D721Med (cell line): Measurements from ENCODE around the gene LMX1A.

Experiments
- DNase-seq: peaks from one replicate; pipeline ENCODE4 v3.0.0; 2011; ENCODE audit warnings: low spot score; ENCODE audit not compliant: insufficient read length
- FAIRE-seq: peaks from 2 replicates; lab custom pipeline; 2011; peaks lifted over from hg19 to GRCh38; lab: Jason Lieb, UNC
- TF ChIP-seq, protein P1 (sequence below): IDR thresholded peaks from 2 replicates; pipeline ENCODE4 v1.5.1; 2012; ENCODE audit warnings: mild to moderate bottlenecking, control low read depth; ENCODE audit not compliant: insufficient read depth; ENCODE audit errors: missing control alignments

LMX1A gene

DNA sequence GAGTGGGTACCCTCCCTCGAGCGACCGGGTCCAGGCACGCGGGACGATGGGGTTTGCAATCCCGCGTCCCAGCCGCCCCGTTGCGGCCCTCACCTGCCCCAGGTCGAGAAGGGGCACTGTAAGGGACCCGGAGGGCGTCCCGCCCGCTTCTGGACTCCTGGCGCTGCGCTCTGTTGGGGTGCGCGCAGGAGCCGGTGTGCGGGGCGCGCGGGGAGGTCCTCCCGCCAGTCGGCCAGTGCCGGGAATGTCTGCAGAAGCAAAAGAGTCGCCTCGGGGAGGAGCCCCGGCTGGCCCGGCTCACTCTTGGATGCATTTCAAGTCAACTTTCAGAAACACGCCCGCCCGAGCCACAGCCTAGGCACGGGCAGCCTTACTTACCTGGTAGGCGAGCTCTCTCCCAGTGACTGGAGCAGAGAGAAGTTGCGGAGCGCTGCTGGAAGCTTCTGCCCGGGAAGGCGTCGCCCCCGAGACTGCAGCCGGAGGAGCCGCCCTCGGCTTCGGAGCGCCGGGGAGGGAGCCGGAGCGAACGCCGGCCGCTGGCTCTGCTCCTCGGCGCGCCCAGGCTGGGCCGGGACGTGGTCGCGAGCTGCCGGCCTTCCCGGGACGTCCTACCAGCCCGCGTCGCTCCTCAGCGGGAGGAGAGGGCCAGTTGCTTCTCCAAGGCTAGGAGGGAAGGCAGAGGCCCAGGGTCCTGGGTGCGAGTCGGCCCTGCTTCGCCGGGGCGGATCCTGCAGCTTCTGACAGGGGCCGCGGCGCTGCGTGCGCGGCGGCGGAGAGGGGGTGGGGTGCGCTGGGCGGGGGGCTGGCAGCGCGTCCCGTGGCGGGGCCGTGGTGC lies at the start of gene LMX1A:
Gene LMX1A (minus strand): TSS at position 739 of the 835 bp plus-strand sequence. CDS start 1,156 bp downstream, outside the sequence.
- TF ChIP-seq, protein P1, sequence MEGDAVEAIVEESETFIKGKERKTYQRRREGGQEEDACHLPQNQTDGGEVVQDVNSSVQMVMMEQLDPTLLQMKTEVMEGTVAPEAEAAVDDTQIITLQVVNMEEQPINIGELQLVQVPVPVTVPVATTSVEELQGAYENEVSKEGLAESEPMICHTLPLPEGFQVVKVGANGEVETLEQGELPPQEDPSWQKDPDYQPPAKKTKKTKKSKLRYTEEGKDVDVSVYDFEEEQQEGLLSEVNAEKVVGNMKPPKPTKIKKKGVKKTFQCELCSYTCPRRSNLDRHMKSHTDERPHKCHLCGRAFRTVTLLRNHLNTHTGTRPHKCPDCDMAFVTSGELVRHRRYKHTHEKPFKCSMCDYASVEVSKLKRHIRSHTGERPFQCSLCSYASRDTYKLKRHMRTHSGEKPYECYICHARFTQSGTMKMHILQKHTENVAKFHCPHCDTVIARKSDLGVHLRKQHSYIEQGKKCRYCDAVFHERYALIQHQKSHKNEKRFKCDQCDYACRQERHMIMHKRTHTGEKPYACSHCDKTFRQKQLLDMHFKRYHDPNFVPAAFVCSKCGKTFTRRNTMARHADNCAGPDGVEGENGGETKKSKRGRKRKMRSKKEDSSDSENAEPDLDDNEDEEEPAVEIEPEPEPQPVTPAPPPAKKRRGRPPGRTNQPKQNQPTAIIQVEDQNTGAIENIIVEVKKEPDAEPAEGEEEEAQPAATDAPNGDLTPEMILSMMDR: no peak
- no peak for DNase-seq
- no peak for FAIRE-seq

DNA sequence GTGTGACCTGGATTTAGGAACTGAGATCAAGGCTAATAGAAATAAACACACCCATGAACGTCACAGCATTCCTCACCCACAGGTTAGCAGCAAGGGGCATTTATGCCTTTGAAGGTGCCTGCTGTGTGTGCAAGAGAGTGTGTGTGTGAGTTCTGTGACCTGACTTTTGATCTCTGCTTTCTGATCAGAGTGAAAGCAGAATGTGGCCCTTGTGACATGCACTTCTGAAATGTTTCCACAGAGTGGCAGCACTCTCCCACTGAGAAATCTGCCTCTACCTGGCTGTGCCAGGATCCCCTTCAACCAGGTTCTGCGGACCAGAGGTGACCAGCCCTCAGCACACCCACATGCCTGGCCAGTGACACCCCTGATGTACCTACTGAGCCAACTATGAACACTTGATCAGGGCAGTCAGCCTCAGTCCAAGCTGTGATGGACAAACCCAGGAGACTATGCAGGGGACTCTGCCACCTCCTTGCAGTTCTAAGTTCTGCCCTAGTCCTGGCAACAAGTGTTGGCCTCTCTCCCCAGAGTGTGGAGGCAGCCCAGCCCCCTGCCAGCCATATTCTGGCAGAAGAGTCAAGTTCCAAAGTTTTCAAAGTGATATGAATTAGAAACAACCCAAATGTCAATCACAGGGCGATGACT lies 47.4 kb upstream of the LMX1A start:
- DNase-seq (no peak), FAIRE-seq (peak; percentile 68)
- TF ChIP-seq, protein P1: peak; percentile 91

DNA sequence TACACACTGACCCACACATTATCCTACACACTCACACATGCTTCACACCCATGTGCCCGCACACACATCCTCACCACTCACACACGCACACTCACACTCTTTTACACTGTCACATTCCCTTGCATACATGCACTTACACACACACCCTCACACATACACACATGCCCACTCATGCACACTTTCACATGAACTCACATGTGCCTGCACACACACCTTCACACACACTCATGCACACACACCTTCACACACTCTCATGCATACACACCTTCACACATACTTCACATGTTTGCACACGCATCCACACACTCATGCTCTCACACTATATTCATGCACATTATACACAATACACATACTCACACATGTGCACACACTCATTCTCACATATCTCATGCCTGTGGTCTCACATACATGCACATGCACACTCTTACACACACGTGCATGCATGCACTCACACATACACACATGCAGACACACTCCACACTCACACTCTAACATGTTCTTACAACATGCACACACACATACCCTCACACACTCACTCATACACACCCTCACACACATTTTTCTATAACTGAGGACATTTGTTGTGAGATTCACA lies 46.1 kb upstream of the LMX1A start:
- no peak for FAIRE-seq
- DNase-seq: no peak
- TF ChIP-seq, protein P1: no peak

DNA sequence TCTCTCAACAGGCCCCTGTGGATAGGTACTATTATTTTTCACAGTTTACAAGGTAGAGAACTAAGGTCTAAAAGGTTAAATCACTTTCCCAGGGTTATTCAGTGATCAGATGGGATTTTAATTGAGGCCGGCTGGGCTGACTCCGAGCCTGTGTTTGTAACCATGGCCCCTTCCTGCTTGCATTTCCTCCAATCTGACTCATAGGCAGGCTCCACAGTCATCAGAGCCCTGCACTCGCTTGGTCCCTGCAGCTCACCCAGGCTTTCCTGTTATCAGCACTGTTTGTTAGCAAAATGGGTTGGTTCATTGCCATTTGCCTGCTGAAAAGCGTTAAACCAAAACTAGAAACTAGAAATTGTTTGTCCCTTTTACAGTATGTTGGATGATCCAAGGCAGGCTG lies 41.4 kb upstream of the LMX1A start:
- TF ChIP-seq, protein P1: no peak
- FAIRE-seq: no peak
- no peak for DNase-seq

DNA sequence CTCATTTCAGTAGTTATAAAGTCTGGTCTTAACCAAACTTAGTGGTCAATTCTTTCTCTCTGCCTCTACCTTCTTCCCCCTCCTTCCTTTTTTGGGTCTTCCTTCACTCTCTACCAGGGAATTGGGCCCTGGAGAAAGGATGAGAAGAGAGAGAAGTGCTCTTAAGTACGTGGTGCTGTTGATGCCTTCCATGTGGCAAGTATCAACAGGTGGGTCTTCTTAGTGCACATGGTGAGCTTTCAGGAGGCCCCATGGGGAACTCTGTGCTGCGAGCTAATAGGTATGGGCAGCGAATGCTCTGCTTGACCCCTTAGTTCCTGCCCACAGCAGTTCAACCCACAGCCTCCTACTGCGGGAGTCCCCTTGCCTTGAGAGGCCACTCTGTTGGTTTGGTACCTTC lies 39.4 kb upstream of the LMX1A start:
- TF ChIP-seq, protein P1: no peak
- no peak for FAIRE-seq
- no peak for DNase-seq

DNA sequence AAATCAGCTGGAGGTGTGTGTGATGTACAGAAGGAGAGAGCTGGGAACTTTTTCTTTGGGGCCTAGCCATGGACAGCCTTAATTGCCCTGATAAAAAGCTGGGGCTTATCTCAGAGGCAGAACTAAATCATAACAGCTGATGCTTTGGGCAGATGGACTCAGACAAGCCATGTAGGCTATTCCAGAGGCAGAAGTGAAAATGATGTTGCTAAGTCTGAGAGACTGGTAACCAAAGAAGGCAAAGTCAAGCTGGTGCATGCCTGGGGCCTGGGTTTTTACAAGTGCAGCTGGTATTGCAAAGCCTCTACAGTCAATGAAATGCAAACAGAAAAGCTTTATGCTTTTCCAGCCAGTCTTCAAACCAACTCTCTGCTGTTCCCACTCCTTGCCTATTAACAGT lies 39.0 kb upstream of the LMX1A start:
- DNase-seq: no peak
- TF ChIP-seq, protein P1: no peak
- no peak for FAIRE-seq
